HUES48 (cell line): Measurements from ENCODE around the gene PYGB.
"Not testable (repeated sequence)": the region's sequence is repeated elsewhere in the genome, so short reads cannot be mapped to it uniquely, and the experiment has no call there.

ENCODE experiments used
- H3K27ac ChIP-seq: one replicate; pipeline ENCODE4 v1.7.0; 2013; ENCODE audit warnings: low read depth, low read length, inconsistent platforms
- H3K27me3 ChIP-seq: 2 replicates; pipeline ENCODE4 v1.6.1; 2013; ENCODE audit warnings: mild to moderate bottlenecking, low read length; ENCODE audit not compliant: control insufficient read depth, insufficient read depth
- H3K36me3 ChIP-seq: 2 replicates; pipeline ENCODE4 v1.6.1; 2013; ENCODE audit warnings: low read length; ENCODE audit not compliant: control insufficient read depth, insufficient read depth
- H3K4me1 ChIP-seq: 2 replicates; pipeline ENCODE4 v1.6.1; 2013; ENCODE audit warnings: mild to moderate bottlenecking, low read length; ENCODE audit not compliant: control insufficient read depth, insufficient read depth
- H3K4me3 ChIP-seq: 2 replicates; pipeline ENCODE4 v1.5.1; 2013; ENCODE audit warnings: mild to moderate bottlenecking, low read depth, low read length
- H3K9ac ChIP-seq: 2 replicates; pipeline ENCODE4 v1.6.1; 2013; ENCODE audit warnings: mild to moderate bottlenecking, low read depth, low read length, moderate library complexity
- H3K9me3 ChIP-seq: 2 replicates; pipeline ENCODE4 v1.6.1; 2013; ENCODE audit warnings: low read length; ENCODE audit not compliant: control insufficient read depth, insufficient read depth

The PYGB gene

GRCh38 chr20:25259788-25260254, 11.9 kb downstream of the PYGB start:
- H3K27me3 ChIP-seq: no peaks in the 10 kb centered on the region
- peaks cover 4% of the 10 kb centered on the region; the same call in 1 of the 2 replicates for H3K9me3 ChIP-seq
- peaks cover 11% of the 10 kb centered on the region for H3K36me3 ChIP-seq
- no peak overlapping the region for H3K9ac ChIP-seq
- H3K4me3 ChIP-seq: no peak overlapping the region
- no peaks in the 10 kb centered on the region for H3K4me1 ChIP-seq
- H3K27ac ChIP-seq: no peak overlapping the region

DNA sequence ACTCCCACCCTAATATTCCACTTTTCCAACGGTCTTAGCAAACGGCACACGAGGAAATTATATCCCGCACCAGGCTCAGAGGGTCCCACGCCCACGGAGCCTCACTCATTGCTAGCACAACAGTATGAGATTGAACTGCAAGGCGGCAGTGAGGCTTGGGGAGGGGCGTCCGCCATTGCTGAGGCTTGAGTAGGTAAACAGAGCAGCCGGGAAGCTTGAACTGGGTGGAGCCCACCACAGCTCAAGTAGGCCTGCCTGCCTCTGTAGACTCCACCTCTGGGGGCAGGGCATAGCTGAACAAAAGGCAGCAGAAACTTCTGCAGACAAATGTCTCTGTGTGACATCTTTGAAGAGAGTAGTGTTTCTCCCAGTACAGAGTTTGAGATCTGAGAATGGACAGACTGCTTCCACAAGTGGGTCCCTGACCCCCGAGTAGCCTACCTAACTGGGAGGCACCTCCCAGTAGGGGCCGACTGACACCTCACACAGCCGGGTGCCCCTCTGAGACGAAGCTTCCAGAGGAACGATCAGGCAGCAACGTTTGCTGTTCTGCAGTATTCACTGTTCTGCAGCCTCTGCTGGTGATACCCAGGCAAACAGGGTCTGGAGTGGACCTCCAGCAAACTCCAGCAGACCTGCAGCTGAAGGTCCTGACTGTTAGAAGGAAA, 13.0 kb downstream of the PYGB start:
- not testable (repeated sequence) for H3K27ac ChIP-seq, H3K9ac ChIP-seq, H3K4me3 ChIP-seq, H3K4me1 ChIP-seq, H3K27me3 ChIP-seq, H3K9me3 ChIP-seq
- H3K36me3 ChIP-seq: peaks cover 11% of the 10 kb centered on the region

DNA sequence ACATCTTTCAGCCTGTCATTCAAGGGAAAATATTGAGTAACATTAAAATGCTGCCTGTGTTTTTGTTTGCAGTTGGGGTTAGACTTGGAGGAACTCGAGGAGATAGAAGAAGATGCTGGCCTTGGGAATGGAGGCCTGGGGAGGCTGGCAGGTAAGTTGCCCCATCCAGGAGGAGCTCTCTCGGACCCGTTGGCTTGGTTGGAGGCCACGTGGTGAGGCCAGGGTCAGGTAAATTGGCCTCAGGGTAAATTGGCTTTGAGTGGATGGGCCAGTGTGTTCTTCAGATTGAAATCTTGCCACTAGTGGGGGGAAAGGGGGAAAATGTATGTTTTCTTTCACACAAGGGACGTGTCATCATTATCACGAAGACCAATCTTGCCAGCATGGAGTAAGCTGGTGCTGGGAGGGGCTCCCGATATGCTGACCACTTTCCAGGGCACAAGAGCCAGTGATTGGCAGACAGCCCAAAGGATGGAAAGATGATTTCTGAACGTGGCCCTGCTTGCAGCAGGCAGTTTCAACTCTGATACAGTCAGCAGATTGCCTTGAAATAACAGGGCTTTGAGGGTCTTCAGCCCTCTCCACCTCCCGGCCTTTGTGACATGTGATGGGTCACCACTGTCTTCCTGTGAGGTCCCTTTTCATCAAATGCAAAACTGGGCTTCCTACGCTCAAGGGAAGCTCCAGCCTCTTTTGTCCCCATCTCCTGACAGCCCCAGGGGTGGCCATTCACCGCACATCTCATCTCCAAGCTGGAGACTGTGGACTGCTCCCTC, 21.4 kb downstream of the PYGB start:
- no peaks in the 10 kb centered on the region for H3K27me3 ChIP-seq
- H3K9ac ChIP-seq: no peak overlapping the region
- H3K27ac ChIP-seq: no peak overlapping the region
- H3K9me3 ChIP-seq: no peaks in the 10 kb centered on the region
- peaks cover 36% of the 10 kb centered on the region for H3K36me3 ChIP-seq
- no peak overlapping the region for H3K4me3 ChIP-seq
- no peaks in the 10 kb centered on the region for H3K4me1 ChIP-seq

- Histone ChIP-seq H3K36me3 (peaks cover 42% of the 10 kb centered on the region), H3K4me3 (no peak overlapping the region), H3K9me3 (no peaks in the 10 kb centered on the region), H3K4me1 (no peaks in the 10 kb centered on the region), H3K27me3 (no peaks in the 10 kb centered on the region), H3K9ac (no peak overlapping the region), H3K27ac (no peak overlapping the region)
Observed at GRCh38 chr20:25269833-25270170, 21.9 kb downstream of the PYGB start.

- Histone ChIP-seq H3K9me3 (no peaks in the 10 kb centered on the region), H3K36me3 (peaks cover 46% of the 10 kb centered on the region), H3K27ac (no peak overlapping the region), H3K27me3 (no peaks in the 10 kb centered on the region), H3K9ac (no peak overlapping the region), H3K4me1 (no peaks in the 10 kb centered on the region), H3K4me3 (no peak overlapping the region)
Observed at GRCh38 chr20:25270829-25271251, 23.0 kb downstream of the PYGB start.

DNA sequence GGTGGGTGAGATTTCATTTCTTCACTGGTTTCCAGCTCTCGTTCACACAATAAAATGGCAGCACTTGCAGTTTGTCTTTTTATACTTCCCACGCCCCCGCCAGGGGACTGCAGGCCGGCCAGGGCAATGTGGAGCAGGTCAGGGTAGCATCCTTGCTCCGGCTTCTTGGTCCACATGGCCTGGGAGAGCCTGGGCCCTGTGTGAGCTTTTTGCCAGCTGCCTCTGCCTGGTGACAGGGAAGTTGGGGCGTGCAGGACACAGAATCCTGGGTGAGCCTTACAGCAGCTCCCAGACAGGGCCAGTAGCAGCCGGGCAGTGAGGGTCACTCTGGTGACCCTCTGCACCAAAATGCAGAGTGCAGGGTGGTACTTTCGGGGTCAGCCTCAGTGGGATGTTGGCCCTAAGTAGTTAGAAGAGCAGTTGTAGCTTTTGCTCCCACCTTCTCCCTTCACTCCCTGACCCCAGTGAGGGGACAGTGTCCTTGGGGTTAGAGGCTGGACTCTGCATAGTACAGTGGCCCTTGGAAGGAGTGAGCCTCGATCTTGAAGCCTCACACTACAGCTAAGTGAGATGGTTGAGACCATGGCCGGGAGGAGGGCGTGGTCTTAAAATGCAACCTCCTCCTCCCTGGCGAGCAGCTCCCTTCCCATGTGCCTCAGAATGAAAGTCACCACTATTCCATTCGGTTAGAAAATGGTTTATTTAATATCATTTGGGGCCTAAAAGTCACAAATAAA, 23.8 kb downstream of the PYGB start:
- H3K36me3 ChIP-seq: peaks cover 46% of the 10 kb centered on the region
- H3K4me1 ChIP-seq: no peaks in the 10 kb centered on the region
- H3K27ac ChIP-seq: no peak overlapping the region
- no peak overlapping the region for H3K4me3 ChIP-seq
- H3K9ac ChIP-seq: no peak overlapping the region
- H3K9me3 ChIP-seq: no peaks in the 10 kb centered on the region
- H3K27me3 ChIP-seq: no peaks in the 10 kb centered on the region

GRCh38 chr20:25272223-25273000, 24.5 kb downstream of the PYGB start:
- H3K4me1 ChIP-seq: no peaks in the 10 kb centered on the region
- H3K27me3 ChIP-seq: no peaks in the 10 kb centered on the region
- no peak overlapping the region for H3K9ac ChIP-seq
- no peak overlapping the region for H3K4me3 ChIP-seq
- H3K36me3 ChIP-seq: peaks cover 53% of the 10 kb centered on the region
- H3K9me3 ChIP-seq: no peaks in the 10 kb centered on the region
- H3K27ac ChIP-seq: no peak overlapping the region

DNA sequence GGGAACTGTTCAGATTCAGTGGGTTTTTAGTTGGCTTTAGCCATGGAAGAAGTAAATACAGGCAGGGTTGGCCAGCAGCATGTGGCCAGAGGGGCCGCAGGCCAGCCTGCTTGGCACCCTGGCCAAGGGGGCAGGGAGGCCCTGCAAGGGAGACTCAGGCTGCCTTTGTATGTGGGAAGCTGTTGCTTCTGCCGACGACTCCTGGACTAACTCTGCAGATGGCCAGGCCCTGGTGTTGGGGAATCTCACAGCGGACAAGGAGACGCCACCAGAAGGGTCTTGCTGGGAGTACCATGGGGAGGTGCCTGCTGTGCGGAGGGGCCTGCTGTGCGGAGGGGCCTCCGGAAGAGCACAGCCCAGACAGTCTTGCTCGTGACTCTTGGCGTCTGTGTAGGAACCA, 25.2 kb downstream of the PYGB start:
- Histone ChIP-seq H3K4me3 (no peak overlapping the region), H3K36me3 (peaks cover 59% of the 10 kb centered on the region), H3K9ac (no peak overlapping the region), H3K9me3 (no peaks in the 10 kb centered on the region), H3K27me3 (no peaks in the 10 kb centered on the region), H3K27ac (no peak overlapping the region), H3K4me1 (no peaks in the 10 kb centered on the region)

- peaks cover 66% of the 10 kb centered on the region for H3K36me3 ChIP-seq
- no peaks in the 10 kb centered on the region for H3K4me1 ChIP-seq
Observed at GRCh38 chr20:25273541-25274358, 25.9 kb downstream of the PYGB start.

GRCh38 chr20:25274481-25274880, 26.6 kb downstream of the PYGB start:
- no peak overlapping the region for H3K9ac ChIP-seq
- H3K4me3 ChIP-seq: no peak overlapping the region
- H3K27ac ChIP-seq: no peak overlapping the region
- H3K36me3 ChIP-seq: peaks cover 66% of the 10 kb centered on the region
- no peaks in the 10 kb centered on the region for H3K27me3 ChIP-seq
- no peaks in the 10 kb centered on the region for H3K9me3 ChIP-seq
- H3K4me1 ChIP-seq: no peaks in the 10 kb centered on the region

More at GRCh38 chr20:25273541-25274358, 25.9 kb downstream of the PYGB start:
- Histone ChIP-seq H3K27me3 (no peaks in the 10 kb centered on the region), H3K9me3 (no peaks in the 10 kb centered on the region), H3K4me3 (no peak overlapping the region), H3K27ac (no peak overlapping the region), H3K9ac (no peak overlapping the region)
